NCI-H1436 (cell line): ENCODE data around the gene GNPTG.
A peak's percentile ranks its signal among the peaks of the same experiment; 100 is the strongest.

Experiments
- DNase-seq: peaks from one replicate; lab custom pipeline; 2025; lab: John Stamatoyannopoulos, UW

Gene GNPTG

GRCh38 chr16:1351582-1352362, at the start of gene GNPTG, which contains the start of gene TSR3:
GNPTG (plus strand) TSS chr16:1351931; CDS start chr16:1351966, 35 bp downstream.
TSR3 (minus strand) TSS chr16:1351878; CDS start chr16:1351804, 74 bp downstream.
- peak; percentile 82 for DNase-seq

GRCh38 chr16:1305823-1306222, 45.9 kb upstream of the GNPTG start:
- no peak for DNase-seq

GRCh38 chr16:1306334-1306733, 45.4 kb upstream of the GNPTG start:
- no peak for DNase-seq

- peak; percentile 64 for DNase-seq
These were observed 43.4 kb upstream of the GNPTG start for GRCh38 chr16:1308036-1308976.

- DNase-seq = peak; percentile 96
These were observed 42.5 kb upstream of the GNPTG start, which contains the start of gene UBE2I for GRCh38 chr16:1308977-1309885. UBE2I (plus strand) TSS chr16:1309636; CDS start chr16:1314031, 4,395 bp downstream.

GRCh38 chr16:1309888-1310831, 41.6 kb upstream of the GNPTG start:
- DNase-seq = no peak

GRCh38 chr16:1310832-1311200, 40.9 kb upstream of the GNPTG start:
- DNase-seq = no peak

- DNase-seq = no peak
These were observed 40.5 kb upstream of the GNPTG start for GRCh38 chr16:1311212-1311737.

- DNase-seq = no peak
These were observed 39.8 kb upstream of the GNPTG start for GRCh38 chr16:1311738-1312466.

GRCh38 chr16:1312467-1312816, 39.3 kb upstream of the GNPTG start:
- no peak for DNase-seq

- DNase-seq = no peak
These were observed 38.8 kb upstream of the GNPTG start for GRCh38 chr16:1312903-1313302.

- no peak for DNase-seq
These were observed 37.9 kb upstream of the GNPTG start for GRCh38 chr16:1313721-1314369.

GRCh38 chr16:1314399-1315068, 37.2 kb upstream of the GNPTG start:
- DNase-seq = no peak

- no peak for DNase-seq
These were observed 36.4 kb upstream of the GNPTG start for GRCh38 chr16:1315081-1316032.

GRCh38 chr16:1316033-1316405, 35.7 kb upstream of the GNPTG start:
- no peak for DNase-seq

- no peak for DNase-seq
These were observed 34.1 kb upstream of the GNPTG start for GRCh38 chr16:1317479-1318267.

- no peak for DNase-seq
These were observed 33.5 kb upstream of the GNPTG start for GRCh38 chr16:1318268-1318545.
